ENCODE measurements around the gene CDK2. TPM values are rescaled to one million over a fixed set of nuclear protein-coding genes. Genes with fewer than 3 reads are reported as not detected.
"Not testable (repeated sequence)": the region's sequence is repeated elsewhere in the genome, so short reads cannot be mapped to it uniquely, and the experiment has no call there.

Gene CDK2
- 14.0 TPM for total RNA-seq

DNA sequence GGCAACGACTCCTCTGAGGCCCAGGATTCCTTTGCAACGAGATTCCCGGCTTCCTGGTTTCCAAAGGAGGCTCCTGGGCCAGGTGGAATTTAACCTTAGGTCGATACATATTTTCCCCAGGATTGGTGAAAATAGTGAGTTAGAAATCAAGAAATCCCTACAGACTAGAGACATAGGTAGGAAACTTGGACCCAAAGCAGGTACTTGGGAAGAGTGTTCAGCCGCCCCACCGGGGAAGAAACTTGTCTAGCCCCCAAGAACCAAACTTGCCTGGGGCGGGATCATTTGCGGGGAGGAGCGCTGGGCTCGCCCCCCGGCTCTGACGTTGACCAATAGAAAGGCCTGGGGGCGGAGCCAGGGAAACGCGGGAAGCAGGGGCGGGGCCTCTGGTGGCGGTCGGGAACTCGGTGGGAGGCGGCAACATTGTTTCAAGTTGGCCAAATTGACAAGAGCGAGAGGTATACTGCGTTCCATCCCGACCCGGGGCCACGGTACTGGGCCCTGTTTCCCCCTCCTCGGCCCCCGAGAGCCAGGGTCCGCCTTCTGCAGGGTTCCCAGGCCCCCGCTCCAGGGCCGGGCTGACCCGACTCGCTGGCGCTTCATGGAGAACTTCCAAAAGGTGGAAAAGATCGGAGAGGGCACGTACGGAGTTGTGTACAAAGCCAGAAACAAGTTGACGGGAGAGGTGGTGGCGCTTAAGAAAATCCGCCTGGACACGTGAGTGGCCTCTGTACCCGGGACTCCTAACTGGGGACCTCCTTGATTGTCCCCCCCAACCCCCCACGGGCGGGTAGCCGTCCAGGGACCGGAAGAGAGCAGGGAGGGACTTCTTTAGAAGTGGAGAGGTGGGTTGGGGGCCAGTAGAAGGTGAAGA is at the start of gene CDK2:
Gene CDK2 (plus strand): TSS at position 423 of the 874 bp plus-strand sequence. CDS start 179 bp downstream, at position 602.
- peak; percentile 97 for DNase-seq

DNA sequence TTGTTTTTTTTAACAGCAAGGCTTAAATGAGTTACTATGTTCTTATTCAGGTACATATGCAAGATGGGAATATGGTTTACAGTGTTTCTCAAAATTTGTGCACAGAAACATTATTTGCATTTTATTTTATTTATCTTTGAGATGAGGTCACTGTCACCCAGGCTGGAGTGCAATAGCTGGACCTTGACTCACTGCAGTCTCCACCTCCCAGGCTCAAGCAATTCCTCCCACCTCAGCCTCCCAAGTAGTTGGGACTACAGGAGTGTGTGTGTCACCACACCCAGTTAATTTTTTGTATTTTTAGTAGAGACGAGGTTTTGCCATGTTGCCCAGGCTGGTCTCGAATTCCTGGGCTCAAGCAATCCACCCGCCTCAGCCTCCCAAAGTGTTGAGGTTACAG is 47.6 kb upstream of the CDK2 start:
- DNase-seq: not testable (repeated sequence)

DNA sequence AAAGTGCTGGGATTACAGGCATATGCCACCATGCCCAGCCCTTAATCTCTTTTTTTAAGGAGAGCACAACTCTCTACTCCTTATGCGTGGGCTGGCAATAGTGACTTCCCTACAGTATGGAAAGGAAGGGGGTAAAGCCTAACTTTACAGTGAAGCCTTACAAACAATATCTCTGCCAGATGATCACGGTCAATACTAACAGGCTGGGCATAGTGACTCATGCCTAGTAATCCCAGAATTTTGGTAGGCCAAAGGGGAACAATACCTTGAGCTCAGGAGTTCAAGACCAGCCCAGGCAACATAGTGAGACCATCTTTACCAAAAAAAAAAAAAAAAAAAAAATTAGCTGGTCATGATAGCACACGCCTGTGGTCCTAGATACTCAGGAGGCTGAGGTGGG is 44.5 kb upstream of the CDK2 start:
- DNase-seq: no peak

DNA sequence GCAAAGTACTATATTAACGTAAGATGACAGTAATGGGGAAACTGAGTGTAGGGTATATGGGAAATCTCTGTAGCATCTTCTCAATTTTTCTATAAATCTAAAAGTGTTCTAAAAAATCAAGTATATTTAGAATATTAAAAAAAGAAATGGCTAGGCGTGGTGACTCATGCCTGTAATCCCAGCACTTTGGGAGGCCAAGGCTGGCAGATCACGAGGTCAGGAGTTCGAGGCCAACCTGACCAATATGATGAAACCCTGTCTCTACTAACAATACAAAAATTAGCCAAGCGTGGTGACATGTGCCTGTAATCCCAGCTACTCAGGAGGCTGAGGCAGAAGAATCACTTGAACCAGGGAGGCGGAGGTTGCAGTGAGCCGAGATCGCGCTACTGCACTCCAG is 43.0 kb upstream of the CDK2 start:
- DNase-seq: not testable (repeated sequence)

DNA sequence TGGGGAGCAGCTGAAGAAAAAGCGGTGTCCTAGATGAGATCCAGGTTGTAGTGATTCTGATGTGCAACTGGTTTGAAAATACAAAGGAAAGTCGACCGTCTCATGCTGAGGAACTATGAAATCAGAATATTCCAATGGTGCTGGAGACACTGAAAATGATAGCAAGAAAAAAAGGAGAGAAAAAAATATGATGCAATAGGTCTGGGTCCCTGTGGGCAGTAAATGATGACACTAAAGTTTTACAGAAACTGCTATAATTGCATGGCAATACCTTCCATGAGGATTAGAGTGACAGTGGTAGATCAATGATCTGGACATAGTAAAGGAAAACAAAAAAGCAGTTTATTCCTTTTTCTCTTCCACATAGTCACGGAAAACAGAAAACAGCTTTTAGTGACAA is 41.3 kb upstream of the CDK2 start:
- DNase-seq: no peak

DNA sequence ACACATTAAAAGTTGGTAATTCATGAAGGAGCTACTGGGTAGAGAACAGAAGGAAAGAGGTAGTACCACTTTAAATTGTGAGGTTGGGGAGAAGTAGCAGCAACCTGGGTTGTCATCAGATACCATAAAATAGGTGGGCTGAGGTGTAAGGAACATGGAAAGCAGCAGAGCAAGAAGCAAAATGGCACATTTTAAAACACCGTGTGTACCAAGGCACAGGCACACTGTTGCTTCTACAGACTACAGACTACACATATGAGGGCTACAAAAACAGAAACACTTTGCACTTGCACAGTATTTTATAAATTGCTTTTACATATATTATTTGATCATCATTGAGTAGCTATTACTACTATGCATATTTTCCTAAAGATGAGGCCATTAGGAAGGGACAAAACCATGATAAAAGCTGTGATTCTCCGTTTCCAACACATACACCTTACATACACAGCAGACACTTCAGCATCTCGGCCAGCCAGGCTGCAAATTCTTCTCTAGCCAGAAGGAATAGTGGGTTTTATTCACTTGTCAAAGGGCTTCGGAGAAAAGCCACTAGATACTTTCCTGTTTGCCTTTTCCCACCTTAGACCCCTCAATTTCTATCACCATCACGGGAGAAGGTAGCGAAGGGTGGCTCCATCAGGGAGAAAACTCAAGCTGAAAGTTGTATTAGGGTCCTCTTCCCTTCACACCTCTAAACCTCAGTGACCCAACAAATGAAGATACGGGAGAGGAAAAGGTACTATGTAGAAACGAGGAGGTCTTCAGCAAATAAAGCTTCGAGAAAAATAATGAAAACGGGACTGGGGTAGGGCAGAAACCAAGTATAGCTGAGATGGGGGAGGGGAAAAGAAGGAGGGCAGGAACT is 40.5 kb upstream of the CDK2 start:
- DNase-seq: no peak

DNA sequence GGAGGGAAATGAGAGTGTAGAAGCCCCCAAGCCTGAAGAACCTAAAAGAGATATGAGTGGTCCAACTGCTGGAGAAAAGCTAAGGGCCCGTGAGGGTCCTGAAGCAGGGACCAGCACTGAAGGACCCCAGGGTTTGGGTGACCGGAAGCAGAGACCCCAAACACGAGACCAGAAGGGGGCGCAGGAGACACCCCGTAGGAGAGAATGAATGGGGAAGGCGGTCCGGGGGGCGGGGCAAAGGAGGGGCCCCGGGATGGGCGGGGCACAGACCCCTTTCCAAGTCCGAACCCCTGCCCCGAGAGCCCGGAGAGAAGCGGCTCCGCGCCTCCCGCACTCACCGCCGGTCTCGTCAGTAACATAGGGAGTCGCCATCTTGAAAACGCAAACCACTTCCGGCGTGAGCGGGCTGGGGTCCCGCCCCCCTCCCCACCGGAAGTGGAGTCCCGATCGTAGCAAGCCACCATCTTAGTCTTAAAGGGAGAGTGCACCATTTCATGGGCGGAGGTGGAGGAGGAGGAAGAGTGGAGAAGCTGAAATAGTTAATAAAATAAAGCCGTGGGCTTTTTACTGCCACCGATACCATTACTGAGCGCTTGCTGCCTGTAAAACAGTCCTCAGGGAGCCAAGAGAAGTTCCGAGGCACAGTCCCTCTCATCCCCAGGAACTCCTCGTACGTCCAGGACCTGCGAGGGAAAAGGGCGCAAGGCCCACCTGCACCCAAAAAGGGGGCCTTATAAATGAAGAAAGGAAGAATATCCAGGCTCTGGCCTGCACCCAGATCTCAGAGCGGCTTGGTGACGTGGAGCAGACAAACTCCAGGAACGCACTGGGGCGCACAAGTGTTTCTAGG is 39.7 kb upstream of the CDK2 start:
- DNase-seq: peak; percentile 97

DNA sequence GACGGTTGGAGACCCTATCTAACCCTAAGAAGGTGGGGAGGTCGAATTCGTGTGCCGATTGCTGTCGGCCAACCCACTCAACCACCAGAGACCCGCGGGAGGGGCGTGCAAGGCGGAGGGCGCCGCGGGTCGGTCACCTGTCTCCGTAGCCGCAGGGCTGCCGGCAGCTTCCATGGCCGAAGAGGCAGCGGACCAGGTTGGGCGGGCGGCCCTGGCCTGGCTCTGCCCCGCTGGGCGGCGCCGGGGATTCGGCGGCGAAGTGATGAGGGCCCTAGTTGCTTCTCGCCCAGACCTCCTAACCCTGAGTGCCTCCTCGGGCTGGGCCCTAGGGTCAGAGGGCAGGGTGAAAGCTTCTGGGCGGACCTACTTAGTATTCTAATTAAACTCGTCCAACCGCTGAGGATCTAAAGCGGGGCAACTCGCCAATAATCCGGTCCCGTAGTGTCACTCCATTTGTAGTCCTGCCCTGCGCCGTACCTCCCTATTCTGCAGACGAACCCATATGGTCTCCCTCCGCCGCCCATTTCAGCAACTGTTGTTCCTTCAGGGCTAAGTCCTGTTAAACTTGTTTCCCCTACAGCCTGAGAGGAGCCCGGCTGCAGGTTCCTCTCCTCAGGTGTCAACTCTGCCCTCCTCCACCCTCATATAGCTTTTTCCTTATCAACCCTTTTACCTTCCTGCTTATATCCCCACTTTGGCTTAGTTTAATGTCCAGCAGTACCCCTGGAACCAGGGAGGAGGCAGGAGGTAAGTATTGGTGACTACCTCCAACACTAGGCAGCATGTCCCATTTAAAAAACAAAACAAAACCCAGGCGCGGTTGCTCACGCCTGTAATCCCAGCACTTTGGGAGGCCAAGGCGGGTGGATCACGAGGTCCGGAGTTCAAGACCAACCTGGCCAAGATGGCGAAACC is 38.8 kb upstream of the CDK2 start, which contains the start of gene PYM1:
Gene PYM1 (minus strand): TSS at position 307 of the 915 bp plus-strand sequence. CDS start 133 bp downstream, at position 174.
- DNase-seq: peak; percentile 83

DNA sequence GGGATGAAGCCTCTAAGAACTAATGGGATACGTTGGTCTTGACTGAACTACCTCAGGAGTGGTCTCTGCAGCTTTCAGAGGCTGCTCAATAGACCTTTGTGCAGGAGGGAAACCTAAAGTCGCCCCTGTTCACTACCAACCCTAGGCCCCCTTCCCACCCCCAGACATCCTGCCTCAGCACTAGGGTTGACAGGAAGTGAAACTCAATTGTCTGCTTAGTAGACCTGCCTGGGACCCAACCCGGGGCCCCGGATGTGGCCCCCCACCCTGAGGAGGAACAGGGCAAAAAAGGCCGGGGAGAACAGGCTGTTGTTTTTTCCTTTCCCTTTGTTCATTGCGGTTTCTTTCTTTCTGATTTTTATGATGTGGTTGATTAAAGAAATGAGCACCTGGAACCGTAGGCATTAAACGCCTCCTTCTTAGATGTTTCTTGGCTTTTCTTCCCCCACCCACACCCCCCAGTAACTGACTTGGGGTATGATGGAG is 37.3 kb upstream of the CDK2 start:
- no peak for DNase-seq

DNA sequence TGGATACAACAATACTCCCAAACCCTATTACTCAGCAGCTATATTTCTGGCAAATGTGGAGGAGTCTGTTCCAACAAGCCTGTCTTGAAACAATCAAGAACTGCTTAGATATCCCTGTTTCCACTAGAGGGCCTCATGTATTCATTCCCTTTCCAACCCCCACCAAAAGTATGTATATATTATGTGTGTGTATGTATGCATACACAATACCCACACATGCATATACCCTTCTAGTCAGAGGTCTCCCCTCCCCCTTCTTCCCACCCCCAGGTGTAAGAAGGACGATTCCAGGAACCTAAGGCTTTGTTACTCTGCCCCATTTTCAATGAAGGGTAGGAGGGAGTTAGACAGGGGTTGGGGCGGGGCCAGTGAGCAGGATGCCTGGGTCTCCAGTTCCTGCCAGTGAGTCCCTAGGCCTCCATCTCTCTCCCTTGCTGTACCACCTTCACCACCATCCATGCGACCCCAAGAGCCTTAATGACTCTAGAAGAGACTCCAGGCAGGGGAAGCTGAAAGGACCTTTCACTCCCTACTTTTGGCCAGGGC is 35.8 kb upstream of the CDK2 start, which contains the start of gene DGKA:
Gene DGKA (plus strand): TSS at position 392 of the 546 bp plus-strand sequence. CDS start 5,342 bp downstream, outside the sequence.
- peak; percentile 86 for DNase-seq

DNA sequence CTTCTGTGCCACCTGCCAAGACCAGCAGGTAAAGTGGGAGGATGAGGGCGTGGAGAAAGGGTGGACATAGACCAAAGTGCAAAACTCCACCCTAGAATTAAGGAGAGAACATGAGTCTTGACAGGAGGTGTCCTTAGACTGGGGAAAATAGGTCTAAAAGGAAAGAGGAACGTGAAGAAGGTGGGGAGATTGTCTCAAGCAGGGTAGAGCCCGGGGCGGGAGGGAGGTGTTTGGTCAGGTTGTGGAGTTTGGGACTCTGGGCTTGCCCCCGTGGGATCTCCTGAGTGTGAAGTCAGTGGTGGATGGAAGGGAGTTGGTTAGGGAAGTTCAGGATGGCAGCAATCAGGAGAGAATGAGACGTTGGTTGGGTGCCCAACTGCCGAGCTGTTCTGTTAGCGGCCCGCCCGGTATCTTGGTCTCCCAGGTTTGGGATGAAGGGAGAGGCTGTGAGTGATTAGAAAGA is 35.3 kb upstream of the CDK2 start:
- no peak for DNase-seq

DNA sequence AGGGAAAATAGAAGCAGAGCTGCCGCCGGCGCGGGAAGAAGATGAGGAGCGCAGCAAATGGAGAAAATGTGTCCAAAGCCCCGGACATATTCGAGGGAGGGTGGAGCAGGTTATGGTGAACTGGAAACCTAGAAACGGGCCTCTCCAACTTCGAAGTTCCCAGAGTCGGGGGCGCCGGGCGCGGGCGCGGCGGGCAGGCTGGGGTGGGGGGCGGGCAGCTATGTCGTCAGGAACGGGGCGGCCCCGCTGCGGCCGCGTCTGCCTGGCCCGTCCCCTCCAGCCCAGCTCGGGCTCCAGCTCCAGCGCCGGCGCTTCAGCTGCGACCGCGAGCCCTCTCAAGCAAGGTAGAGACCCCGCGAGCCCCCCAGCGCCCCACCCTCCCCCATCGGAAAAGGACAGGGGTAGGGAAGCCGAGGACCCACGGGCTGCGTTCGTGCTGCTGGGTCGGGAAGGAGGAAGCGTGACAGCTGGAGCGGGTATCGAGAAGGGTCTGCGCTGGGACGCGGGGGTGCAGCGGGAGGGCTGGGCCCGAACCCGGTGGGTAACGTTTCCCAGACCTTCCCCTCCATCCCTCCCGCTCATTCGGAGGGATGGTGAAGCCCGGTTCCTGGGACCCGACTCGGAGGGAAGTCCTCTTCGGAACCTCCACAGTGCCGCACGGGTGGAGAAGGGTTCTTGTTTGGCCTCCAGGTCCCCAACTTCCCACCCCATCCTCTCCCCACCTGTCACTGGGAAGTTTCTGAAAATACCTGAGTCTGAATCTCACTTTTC is 34.7 kb upstream of the CDK2 start:
- DNase-seq: peak; percentile 79

DNA sequence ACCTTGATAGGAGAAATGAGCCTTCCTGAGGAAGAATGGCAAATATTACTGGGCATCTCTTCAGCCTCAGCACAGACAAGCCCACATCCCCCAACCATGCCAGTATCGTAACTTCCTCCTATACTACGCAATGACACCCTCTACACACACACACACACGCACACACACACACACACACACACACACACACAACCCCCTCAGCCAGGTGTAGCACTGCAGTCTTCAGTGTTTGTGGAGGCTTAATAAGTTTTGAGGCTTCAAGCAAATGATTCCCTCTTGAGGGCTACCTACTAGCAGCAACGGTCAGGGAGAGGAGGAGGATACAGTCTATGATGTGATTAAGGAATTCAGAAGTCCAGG is 34.1 kb upstream of the CDK2 start:
- peak; percentile 21 for DNase-seq

DNA sequence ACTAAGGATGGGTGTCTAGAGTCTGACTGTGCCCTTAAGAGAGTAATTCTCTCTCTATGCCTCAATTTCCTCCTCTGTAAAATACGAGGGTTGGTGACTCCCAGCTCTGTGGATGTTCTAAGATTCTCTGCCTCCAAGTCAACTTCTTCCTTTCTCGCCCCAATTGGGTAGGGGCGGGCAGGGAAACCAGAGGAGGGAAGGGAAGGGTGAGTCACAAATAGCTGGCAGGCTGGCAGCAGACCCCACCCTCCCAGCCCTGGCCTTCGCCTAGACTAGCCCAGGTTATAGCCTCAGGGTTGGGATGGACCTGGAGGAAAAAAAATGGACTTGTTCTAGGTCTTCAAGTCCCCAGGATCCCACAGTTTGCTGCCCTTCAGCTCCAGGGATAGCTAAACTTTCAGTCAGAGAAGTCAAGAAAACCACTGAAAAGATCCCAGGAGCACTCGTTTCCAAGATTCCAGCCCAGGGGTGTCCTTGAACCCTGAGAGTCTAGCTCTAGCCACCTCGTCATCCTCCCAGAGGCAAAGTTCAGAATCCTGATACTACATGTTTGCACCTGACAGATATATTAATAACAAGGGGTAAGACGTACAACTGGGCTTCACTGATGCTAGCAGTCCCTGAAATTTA is 33.3 kb upstream of the CDK2 start:
- DNase-seq: no peak

DNA sequence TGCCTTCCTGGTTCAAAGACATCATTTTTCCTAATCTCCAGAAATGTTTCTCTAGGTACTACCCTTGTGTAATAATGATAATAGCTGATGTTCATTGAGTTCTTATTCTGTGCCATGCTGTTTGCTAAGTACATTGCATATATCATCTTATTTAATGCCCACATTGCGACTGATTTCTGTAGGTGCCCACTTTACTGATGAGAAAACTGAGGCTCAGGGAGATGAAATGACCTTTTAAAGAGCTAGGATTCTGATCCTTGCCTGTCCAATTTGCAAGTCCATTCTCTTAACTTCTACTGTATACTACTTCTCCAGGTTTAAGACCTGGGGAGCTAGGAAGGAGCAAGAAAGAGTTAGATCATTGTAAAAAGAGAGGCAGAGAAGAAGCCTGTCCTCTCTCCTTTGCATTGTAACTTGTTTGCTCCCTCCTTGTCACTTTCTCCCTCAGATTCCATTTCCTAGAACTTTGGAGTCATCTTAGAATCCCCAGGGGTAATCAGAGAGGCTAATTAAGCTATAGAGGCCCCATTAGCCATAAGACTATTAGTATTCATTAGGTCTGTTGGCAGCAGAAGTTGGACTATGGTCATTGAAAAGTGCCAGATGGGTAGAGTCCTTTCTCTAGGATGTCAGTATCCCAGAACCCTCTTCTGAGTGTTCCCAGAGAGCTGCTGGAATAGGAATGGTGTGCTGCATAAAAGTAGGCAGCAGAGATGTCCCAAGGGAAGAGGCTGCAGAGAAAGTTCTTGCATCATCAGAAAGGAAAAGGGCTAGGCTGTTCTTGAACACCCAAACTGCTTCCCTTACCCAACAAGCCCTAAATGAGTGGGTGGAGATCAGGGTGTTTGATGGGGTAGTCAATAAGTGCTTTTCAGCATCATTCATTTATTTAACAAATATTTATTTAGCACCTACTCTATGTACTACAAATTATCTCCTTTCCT is 32.6 kb upstream of the CDK2 start:
- DNase-seq: no peak

DNA sequence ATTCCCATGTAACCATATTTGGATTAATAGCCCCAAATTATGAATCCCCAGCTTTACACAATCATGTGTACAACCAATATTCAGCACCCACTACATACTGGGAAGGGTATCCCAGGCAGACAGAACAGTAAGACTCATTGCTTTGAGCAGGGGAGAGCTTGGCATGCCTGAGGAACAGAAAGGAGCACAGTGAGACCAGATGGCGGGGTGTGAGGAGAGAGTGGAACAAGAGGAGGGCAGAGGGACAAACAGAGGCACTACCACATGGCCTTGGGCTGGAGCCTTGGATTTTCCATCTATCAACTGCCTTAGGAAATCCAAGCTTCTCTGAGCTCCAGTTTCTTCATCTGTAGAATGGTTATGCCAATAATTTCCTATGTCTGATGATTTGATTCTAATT is 31.9 kb upstream of the CDK2 start:
- DNase-seq: no peak

DNA sequence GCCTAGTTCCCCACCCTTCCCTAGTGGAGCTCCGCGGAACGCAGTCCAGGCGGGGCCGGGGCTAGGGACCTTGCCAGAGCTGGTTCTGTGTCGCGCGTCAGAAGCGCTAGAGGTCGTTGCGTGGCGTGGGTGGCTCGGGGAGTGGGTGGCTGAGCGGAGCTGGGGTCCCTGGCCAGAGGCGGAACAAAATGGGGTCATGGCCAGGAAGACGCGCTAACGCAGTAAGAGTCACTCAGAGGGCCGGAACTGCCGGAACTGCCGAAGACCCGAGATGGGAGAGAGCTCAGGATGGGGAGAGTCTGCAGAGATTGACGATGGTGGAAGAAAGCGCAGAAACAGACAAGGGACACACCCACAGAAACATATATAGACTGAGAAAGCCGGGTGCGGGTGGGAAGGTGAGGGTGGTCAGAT is 30.9 kb upstream of the CDK2 start:
- no peak for DNase-seq

DNA sequence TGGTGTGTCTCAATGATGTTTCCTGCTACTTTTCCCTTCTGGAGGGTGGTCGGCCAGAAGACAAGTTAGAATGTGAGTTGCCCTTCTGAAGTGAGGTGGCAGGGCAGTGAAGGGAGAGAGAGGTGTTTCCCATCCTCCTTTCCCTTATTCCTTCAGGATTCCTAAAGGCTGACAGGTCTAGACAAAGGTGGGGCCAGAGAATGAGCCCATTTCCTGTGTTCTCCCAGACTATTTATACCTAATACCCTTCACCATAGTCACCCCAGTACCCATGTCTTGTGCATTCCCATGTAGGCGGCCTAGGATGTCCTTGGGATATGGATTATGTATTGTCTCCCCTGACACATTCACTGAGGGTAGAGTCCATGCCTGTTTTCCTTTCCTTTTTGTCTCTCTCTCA is 28.6 kb upstream of the CDK2 start:
- DNase-seq: no peak

Data from tongue (tissue), 2 donors.